Dendritic cell treated with granulocyte-macrophage colony-stimulating factor and Interleukin-4, amounts not matched to agents 40 ng/mL and 50 ng/mL, for 4 days (primary cell): ENCODE results near the gene ULK4.

Experiments used
- H3K27ac Mint-ChIP-seq: one replicate; pipeline ENCODE4 v1.8.0; 2022; ENCODE audit warnings: mild to moderate bottlenecking, mixed read lengths
- H3K27me3 Mint-ChIP-seq: one replicate; pipeline ENCODE4 v1.8.0; 2022; ENCODE audit warnings: mild to moderate bottlenecking, mixed read lengths
- H3K36me3 Mint-ChIP-seq: one replicate; pipeline ENCODE4 v1.8.0; 2022; ENCODE audit warnings: low read depth, mixed read lengths
- H3K4me1 Mint-ChIP-seq: one replicate; pipeline ENCODE4 v1.8.0; 2022; ENCODE audit warnings: low read depth, mixed read lengths
- H3K4me3 Mint-ChIP-seq: one replicate; pipeline ENCODE4 v1.8.0; 2022; ENCODE audit warnings: mild to moderate bottlenecking, moderate library complexity, mixed read lengths
- H3K9me3 Mint-ChIP-seq: one replicate; pipeline ENCODE4 v1.8.0; 2022; ENCODE audit warnings: mixed read lengths
- intact Hi-C: fragments of 100-400 bp; cut with micrococcal nuclease; formaldehyde crosslinking; loops from one replicate; pipeline ENCODE4 v1.15.0; 2022

ULK4 gene

DNA sequence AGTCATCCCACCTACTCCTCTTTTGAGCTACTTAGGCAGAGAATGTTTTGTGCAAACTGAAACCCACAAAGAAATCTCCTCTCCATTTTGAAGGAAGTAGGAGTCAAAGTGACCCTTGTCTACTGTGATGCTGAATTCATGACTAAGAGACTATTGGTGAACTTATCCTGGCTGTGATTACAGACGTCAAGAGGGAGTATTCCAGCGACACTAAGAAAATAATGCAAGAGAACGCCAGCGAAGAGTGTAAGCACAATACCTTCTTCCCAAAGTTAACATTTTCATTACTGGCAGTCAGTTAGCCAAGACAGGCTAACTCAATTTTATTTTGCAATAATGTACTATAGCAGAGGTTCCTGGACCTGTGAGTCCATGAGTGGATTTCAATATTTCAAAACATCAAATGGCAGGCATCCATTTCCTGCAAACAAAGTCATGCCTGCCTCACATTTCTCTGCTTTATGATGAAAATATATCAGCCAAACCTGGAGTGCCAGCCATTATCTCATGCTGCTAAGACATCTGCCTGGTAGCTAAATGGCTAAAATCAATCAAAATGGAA is 703.6 kb downstream of the ULK4 start:
- Mint-ChIP-seq H3K27me3 (no peaks in the 10 kb centered on the region), H3K36me3 (no peaks in the 10 kb centered on the region), H3K4me3 (no peak overlapping the region), H3K9me3 (no peaks in the 10 kb centered on the region), H3K4me1 (no peaks in the 10 kb centered on the region), H3K27ac (no peak overlapping the region)
- intact Hi-C loops = no loop called here

DNA sequence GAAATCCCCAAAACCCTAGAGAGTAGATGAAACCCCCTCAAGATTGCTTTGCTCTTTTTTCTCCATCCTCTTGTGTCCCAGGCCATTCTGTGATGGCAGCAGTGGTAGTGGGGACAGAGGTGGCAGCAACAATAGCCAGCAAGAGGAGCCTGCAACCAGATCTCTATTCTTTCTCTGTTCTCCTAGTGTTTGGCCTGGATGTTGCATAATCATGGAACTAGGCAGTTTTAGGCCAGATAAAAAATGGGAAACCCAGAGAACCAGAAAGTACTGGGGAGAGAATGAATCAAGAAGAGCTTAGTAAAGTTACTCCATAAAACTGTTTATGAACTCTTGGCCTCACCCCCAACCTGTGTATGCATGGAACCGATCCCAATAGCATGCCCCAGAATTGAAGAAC is 710.3 kb downstream of the ULK4 start:
- no peaks in the 10 kb centered on the region for H3K27me3 Mint-ChIP-seq
- intact Hi-C loops = no loop called here

GRCh38 chr3:41250825-41251224 is 711.1 kb downstream of the ULK4 start:
- Mint-ChIP-seq H3K27ac (no peak overlapping the region), H3K36me3 (no peaks in the 10 kb centered on the region), H3K4me3 (no peak overlapping the region), H3K27me3 (no peaks in the 10 kb centered on the region), H3K4me1 (no peaks in the 10 kb centered on the region), H3K9me3 (no peaks in the 10 kb centered on the region)
- intact Hi-C loops = no loop called here

More for the DNA sequence above, 710.3 kb downstream of the ULK4 start:
- Mint-ChIP-seq H3K27ac (no peak overlapping the region), H3K4me1 (no peaks in the 10 kb centered on the region), H3K4me3 (no peak overlapping the region), H3K9me3 (no peaks in the 10 kb centered on the region), H3K36me3 (no peaks in the 10 kb centered on the region)

DNA sequence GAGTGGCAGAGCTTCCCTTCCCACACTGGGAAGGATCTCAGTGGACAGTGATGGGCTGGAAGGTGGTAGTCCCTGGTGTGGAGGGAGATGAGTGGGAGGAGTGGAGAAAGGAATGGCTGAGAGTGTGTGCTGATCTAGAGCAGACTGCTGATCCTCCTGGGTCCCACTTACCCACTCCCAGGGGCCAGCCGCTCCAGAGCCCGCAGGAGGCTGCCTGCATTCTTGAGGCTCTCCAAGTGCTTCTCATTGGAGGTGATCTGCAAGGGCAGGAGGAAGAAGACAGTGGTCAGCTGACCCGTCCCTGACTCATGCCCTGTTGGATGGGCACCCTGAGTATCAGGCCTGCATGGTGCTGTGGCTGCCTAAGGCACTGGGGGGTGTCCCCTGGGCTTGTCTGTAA is 712.6 kb downstream of the ULK4 start:
- intact Hi-C loops = no loop called here
- Mint-ChIP-seq H3K9me3 (no peaks in the 10 kb centered on the region), H3K27me3 (no peaks in the 10 kb centered on the region), H3K4me1 (no peaks in the 10 kb centered on the region), H3K36me3 (peaks cover 8% of the 10 kb centered on the region), H3K4me3 (no peak overlapping the region), H3K27ac (no peak overlapping the region)

DNA sequence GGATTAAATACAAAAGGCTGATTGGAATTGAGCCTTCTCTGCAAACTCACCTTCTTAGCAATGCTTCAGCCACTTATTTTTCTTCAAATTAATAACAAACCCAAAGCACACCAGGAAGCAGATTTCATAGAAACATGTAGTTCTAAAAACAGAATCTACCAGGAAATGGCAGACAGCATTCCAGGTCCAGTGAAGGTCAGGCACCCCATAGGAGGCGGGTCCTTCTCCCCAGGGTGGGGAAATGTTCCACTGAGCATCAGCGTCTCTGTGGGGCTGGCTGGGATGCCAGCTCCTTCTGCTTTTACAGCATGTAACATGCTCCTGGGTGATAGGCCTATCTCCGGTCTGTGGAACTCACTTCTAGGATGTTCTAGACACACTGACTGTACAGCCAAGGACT is 713.4 kb downstream of the ULK4 start:
- intact Hi-C loops = no loop called here
- no peaks in the 10 kb centered on the region for H3K27me3 Mint-ChIP-seq

DNA sequence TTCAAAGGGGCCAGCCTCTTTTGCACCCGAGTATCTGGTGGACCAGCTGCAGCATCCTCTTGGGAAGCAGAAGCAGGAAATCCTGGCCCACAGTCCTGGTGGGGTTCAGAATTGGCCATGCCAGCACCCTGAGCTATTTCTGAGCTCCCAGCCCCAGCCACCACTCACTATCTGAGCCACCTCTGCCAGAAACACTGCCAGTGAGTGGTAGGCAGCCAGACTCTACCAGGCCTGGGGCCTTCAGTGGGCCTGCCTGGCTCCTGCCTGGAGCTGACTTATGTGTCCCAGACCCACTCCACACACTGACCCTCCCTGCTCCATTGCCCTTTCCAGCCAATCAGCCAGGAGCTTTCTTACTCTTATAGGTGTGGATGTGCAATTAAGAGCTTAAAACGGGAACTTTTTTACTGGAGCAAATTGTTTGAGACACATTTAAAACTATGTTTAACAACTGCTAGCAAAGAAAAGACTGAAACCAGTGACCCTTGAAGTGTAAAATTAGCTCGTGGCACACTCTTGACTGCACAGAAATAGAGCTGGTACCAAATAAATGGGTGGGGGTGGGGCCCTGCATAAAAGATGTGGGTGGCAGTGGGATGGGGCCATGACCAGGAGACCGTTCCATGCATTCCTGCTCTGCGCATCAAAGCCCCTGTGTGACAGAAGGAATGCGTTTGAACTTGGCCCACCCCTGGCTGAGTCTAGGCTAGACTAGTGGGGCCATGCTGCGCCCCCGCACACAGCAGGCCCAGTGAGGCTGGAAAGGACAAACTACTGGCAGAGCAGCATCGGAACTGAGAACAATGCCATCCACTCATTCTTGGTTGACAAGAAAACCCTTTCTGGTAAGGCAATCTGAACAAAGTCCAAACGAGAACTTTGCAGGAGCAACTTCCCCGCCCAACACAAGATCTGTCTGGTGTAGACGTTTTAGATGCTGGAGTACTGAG is 714.6 kb downstream of the ULK4 start:
- H3K36me3 Mint-ChIP-seq = peaks cover 27% of the 10 kb centered on the region
- H3K27me3 Mint-ChIP-seq = no peaks in the 10 kb centered on the region
- intact Hi-C loops = no loop called here
- H3K27ac Mint-ChIP-seq = no peak overlapping the region
- no peaks in the 10 kb centered on the region for H3K9me3 Mint-ChIP-seq
- no peaks in the 10 kb centered on the region for H3K4me1 Mint-ChIP-seq
- no peak overlapping the region for H3K4me3 Mint-ChIP-seq

More for the DNA sequence above, 713.4 kb downstream of the ULK4 start:
- H3K4me1 Mint-ChIP-seq = no peaks in the 10 kb centered on the region
- no peak overlapping the region for H3K4me3 Mint-ChIP-seq
- H3K36me3 Mint-ChIP-seq = peaks cover 15% of the 10 kb centered on the region
- no peak overlapping the region for H3K27ac Mint-ChIP-seq
- no peaks in the 10 kb centered on the region for H3K9me3 Mint-ChIP-seq

- intact Hi-C loops = no loop called here
- H3K4me1 Mint-ChIP-seq = no peaks in the 10 kb centered on the region
- no peaks in the 10 kb centered on the region for H3K9me3 Mint-ChIP-seq
- peaks cover 52% of the 10 kb centered on the region for H3K36me3 Mint-ChIP-seq
- H3K27me3 Mint-ChIP-seq = no peaks in the 10 kb centered on the region
- H3K27ac Mint-ChIP-seq = no peak overlapping the region
- no peak overlapping the region for H3K4me3 Mint-ChIP-seq
Observed at GRCh38 chr3:41244620-41245336, 717.1 kb downstream of the ULK4 start.

DNA sequence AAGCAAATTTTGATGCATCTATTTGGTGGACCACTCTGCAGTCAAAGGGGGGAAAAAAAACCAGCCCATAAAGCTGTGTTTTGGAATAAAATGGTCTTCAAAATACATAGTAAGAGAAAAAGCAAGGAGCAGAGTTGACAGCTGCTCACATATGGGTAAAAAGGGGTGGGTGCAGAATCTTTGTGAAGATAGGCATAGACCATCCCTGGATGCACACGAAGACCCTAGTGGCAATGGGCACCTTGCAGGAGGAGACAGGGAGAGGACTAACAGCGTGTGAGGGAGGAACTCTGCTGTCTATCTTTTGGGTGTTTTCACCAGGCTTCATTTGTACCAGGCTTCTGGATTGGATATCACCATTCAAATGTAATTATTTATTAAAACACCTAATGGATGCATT is 718.7 kb downstream of the ULK4 start:
- no peaks in the 10 kb centered on the region for H3K9me3 Mint-ChIP-seq
- H3K4me1 Mint-ChIP-seq = no peaks in the 10 kb centered on the region
- H3K27ac Mint-ChIP-seq = no peak overlapping the region
- H3K27me3 Mint-ChIP-seq = no peaks in the 10 kb centered on the region
- intact Hi-C loops = no loop called here
- H3K36me3 Mint-ChIP-seq = peaks cover 68% of the 10 kb centered on the region
- no peak overlapping the region for H3K4me3 Mint-ChIP-seq

DNA sequence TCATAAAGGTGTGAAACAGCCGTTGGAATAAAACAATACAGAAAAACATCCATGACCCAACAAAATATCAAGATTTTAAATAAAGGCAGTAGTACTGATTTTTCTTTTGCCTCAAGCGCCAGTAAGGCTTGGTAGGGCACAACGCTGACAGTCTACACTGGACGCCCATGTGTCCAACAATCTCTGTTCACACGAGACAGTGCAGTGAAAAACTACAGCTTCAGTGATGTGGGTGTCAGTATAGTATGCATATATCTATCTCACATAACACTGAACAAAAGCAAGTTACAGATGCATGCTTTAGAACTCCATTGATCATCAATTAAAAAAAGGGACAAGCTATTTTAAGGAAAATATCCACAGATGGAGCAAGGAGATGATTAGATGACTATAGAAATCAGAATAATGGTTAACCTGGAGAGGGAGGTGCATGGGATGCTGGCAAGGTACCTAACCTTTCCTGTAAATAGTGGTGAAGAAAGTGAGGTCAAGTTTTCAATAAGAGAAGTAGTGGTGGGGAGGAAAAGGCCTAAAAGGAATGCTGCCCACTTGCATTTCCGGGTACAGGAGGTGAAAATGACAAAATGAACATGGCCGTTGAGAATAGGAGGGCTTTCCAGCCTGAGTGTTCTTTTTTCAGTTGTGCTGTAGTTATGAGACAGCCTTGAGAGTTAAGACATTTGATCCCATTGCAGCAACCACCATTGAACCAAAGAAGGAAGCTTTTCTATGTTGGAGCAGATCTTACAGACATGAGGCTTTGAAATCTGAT is 719.9 kb downstream of the ULK4 start:
- H3K36me3 Mint-ChIP-seq = peaks cover 80% of the 10 kb centered on the region
- H3K4me3 Mint-ChIP-seq = no peak overlapping the region
- H3K9me3 Mint-ChIP-seq = no peaks in the 10 kb centered on the region
- H3K27me3 Mint-ChIP-seq = no peaks in the 10 kb centered on the region
- no peaks in the 10 kb centered on the region for H3K4me1 Mint-ChIP-seq
- intact Hi-C loops = no loop called here
- H3K27ac Mint-ChIP-seq = no peak overlapping the region

DNA sequence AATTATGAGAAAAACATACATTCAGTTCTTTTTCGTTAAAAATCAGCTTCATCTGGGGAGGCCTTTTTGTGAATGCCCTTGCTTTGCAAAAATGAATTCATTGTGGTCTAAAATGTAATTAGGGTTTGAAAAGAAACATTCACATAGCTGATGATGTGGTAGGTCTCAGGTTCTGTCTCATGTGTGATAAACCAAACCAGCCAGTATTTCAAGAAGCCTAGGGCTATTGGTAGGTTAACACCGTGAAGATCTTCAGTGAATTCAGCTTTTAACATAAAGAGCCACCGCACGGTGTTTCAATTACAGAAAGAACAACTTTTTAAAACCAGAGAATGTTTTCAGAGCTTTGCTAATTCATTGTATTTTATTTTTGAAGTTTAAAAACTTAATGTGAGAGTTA is 720.7 kb downstream of the ULK4 start:
- H3K27me3 Mint-ChIP-seq = no peaks in the 10 kb centered on the region
- intact Hi-C loops = no loop called here
- peaks cover 88% of the 10 kb centered on the region for H3K36me3 Mint-ChIP-seq
- H3K9me3 Mint-ChIP-seq = no peaks in the 10 kb centered on the region
- H3K27ac Mint-ChIP-seq = no peak overlapping the region
- H3K4me1 Mint-ChIP-seq = no peaks in the 10 kb centered on the region
- H3K4me3 Mint-ChIP-seq = no peak overlapping the region

DNA sequence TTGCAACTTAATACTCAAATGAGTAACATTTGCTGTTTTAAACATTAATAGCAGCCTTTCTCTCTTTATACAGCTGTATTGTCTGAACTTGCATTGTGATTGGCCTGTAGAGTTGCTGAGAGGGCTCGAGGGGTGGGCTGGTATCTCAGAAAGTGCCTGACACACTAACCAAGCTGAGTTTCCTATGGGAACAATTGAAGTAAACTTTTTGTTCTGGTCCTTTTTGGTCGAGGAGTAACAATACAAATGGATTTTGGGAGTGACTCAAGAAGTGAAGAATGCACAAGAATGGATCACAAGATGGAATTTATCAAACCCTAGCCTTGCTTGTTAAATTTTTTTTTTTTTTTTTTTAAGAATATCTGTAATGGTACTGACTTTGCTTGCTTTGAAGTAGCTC is 722.3 kb downstream of the ULK4 start:
- peaks cover 98% of the 10 kb centered on the region for H3K36me3 Mint-ChIP-seq
- intact Hi-C loops = no loop called here
- no peak overlapping the region for H3K27ac Mint-ChIP-seq

DNA sequence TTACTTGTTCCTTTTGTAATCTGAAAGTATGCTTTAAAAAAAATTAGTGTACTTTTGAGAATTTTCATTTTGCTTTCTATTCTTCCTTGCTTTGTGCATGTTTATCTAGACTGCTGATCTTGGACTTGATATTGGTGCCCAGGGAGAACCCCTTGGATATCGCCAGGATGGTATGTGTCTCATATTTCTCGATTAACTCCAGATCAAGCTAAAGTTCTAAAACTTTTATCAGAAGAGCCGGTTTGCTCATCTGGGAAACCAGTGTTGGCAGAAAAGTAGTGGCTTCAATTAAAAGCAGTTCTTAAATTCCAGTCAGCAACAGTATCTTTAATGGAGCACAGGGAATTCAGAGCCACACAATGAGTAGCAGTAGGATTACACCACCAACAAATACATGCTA is 724.0 kb downstream of the ULK4 start:
- H3K36me3 Mint-ChIP-seq = peaks cover 100% of the 10 kb centered on the region
- no peak overlapping the region for H3K4me3 Mint-ChIP-seq
- no peaks in the 10 kb centered on the region for H3K4me1 Mint-ChIP-seq
- intact Hi-C loops = no loop called here
- no peaks in the 10 kb centered on the region for H3K27me3 Mint-ChIP-seq
- no peaks in the 10 kb centered on the region for H3K9me3 Mint-ChIP-seq
- no peak overlapping the region for H3K27ac Mint-ChIP-seq

More for the DNA sequence above, 722.3 kb downstream of the ULK4 start:
- Mint-ChIP-seq H3K9me3 (no peaks in the 10 kb centered on the region), H3K27me3 (no peaks in the 10 kb centered on the region), H3K4me3 (no peak overlapping the region), H3K4me1 (no peaks in the 10 kb centered on the region)

GRCh38 chr3:41236228-41236627 is 725.7 kb downstream of the ULK4 start:
- intact Hi-C loops = no loop called here
- Mint-ChIP-seq H3K27ac (no peak overlapping the region), H3K4me3 (no peak overlapping the region), H3K27me3 (no peaks in the 10 kb centered on the region), H3K4me1 (no peaks in the 10 kb centered on the region), H3K9me3 (no peaks in the 10 kb centered on the region), H3K36me3 (peaks cover 100% of the 10 kb centered on the region)
